GM10847 (cell line): ENCODE results near the gene FAM229A.

ENCODE experiments used
- POLR2A ChIP-seq: IDR thresholded peaks from 2 replicates; pipeline ENCODE4 v1.6.1; 2011; ENCODE audit not compliant: insufficient read length; ENCODE audit errors: extremely low read depth

The FAM229A gene

GRCh38 chr1:32388641-32389040, 26.4 kb upstream of the FAM229A start:
- TF ChIP-seq POLR2A, result no peak

GRCh38 chr1:32386676-32387392, 24.5 kb upstream of the FAM229A start:
- no peak for TF ChIP-seq POLR2A

- TF ChIP-seq POLR2A, result no peak
Observed at GRCh38 chr1:32380057-32380456, 17.8 kb upstream of the FAM229A start.

- no peak for TF ChIP-seq POLR2A
Observed at GRCh38 chr1:32377541-32378220, 15.4 kb upstream of the FAM229A start.

GRCh38 chr1:32376199-32376598, 13.9 kb upstream of the FAM229A start:
- no peak for TF ChIP-seq POLR2A

GRCh38 chr1:32373996-32374592, 11.8 kb upstream of the FAM229A start:
- TF ChIP-seq POLR2A, result no peak

GRCh38 chr1:32372149-32372756, 10.0 kb upstream of the FAM229A start:
- TF ChIP-seq POLR2A, result no peak

GRCh38 chr1:32367912-32368635, 5.8 kb upstream of the FAM229A start:
- no peak for TF ChIP-seq POLR2A

- no peak for TF ChIP-seq POLR2A
Observed at GRCh38 chr1:32365445-32365844, 3.2 kb upstream of the FAM229A start.

- no peak for TF ChIP-seq POLR2A
Observed at GRCh38 chr1:32364836-32365235, 2.6 kb upstream of the FAM229A start.

GRCh38 chr1:32363713-32364112, 1.4 kb upstream of the FAM229A start:
- TF ChIP-seq POLR2A, result no peak

- no peak for TF ChIP-seq POLR2A
Observed at GRCh38 chr1:32361674-32362473, 411 bp downstream of the FAM229A start.

GRCh38 chr1:32361308-32361673, 994 bp downstream of the FAM229A start:
- no peak for TF ChIP-seq POLR2A

GRCh38 chr1:32358435-32358834, 3.9 kb downstream of the FAM229A start:
- no peak for TF ChIP-seq POLR2A
